ENCODE results near the gene RC3H2. TPM values are rescaled to one million over a fixed set of nuclear protein-coding genes. Genes with fewer than 3 reads are reported as not detected.
"Not testable (repeated sequence)": the region's sequence is repeated elsewhere in the genome, so short reads cannot be mapped to it uniquely, and the experiment has no call there.

Gene RC3H2
- polyA plus RNA-seq, 6 donors from 2014 or later: 26.5 to 39.1 (median 33.1) TPM

DNA sequence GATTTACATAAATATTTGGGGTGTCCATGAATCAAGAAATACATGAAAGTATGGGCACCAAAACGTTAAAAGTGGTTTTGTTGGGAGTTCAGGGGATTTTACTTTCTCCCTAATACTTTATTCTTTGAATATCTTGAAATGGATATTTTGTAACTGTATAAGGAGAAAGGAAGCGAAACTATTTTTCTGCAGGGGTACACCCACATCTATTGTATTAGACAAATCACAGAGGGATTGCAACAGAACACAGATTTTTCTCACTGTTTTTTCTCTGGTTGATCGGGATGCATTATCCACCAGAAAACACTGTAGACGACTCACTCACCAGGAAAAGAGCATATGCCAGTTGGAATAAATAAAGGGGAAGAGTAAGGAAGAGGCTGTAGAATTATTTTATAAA lies 34.4 kb upstream of the RC3H2 start:
- Mint-ChIP-seq H3K4me3 (peak overlapping the region in 3 of 8 donors; percentile 20 to 43 (median 36)), H3K36me3 (peaks cover 0 to 4% of the 10 kb centered on the region in 2 donors), H3K4me1 (peaks cover 19 to 39% (median 22%) of the 10 kb centered on the region in 3 donors), H3K27me3 (no peaks in the 10 kb centered on the region), H3K27ac (no peak overlapping the region), H3K9me3 (no peaks in the 10 kb centered on the region)
- DNase-seq: no peak
- no peak for ATAC-seq (ENCODE audit: low read depth in 2 of 2)

DNA sequence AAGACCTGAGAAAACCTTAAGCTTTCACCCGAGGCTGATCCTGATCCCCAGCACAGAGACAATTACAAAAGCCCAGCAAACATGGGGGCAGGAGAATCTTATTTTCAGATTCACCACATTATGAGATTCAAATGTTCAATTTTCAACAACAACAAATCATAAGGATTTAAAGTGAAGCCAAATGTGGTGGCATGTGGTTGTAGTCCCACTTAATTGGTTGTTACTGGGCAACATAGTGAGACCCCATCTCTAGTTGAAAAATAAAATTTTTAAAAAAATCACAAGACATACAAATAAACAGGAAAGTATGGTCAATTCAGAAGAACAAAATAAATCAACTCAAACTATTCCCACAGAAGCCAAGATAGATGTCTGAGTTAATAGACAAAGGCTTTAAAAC lies 31.7 kb upstream of the RC3H2 start:
- Mint-ChIP-seq H3K4me3 (no peak overlapping the region), H3K4me1 (peaks cover 26 to 33% (median 28%) of the 10 kb centered on the region in 3 donors), H3K27me3 (no peaks in the 10 kb centered on the region), H3K9me3 (no peaks in the 10 kb centered on the region), H3K36me3 (peaks cover 0 to 4% of the 10 kb centered on the region in 2 donors), H3K27ac (no peak overlapping the region)
- DNase-seq (no peak), ATAC-seq (ENCODE audit: low read depth in 2 of 2) (no peak)

DNA sequence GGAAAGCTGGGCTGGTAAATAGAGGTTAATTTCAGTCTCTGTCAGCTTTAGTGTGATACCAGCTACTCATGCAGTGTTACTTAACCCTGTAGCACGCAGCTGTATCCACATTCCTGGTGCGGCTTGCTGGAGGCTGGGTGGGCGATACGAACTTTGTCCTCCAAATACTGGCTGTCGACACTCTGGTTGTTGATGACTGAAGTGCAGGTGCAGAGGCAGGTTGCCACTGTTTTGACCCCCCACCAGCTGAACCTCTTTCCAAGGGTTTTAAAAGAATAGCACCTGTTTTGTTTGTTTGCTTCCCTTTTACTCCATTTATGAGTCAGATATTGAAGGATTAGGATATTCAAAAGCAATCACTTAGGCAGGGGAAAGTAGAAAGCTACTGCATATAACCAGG lies 31.3 kb upstream of the RC3H2 start:
- peaks cover 24 to 33% (median 25%) of the 10 kb centered on the region in 3 donors for H3K4me1 Mint-ChIP-seq

DNA sequence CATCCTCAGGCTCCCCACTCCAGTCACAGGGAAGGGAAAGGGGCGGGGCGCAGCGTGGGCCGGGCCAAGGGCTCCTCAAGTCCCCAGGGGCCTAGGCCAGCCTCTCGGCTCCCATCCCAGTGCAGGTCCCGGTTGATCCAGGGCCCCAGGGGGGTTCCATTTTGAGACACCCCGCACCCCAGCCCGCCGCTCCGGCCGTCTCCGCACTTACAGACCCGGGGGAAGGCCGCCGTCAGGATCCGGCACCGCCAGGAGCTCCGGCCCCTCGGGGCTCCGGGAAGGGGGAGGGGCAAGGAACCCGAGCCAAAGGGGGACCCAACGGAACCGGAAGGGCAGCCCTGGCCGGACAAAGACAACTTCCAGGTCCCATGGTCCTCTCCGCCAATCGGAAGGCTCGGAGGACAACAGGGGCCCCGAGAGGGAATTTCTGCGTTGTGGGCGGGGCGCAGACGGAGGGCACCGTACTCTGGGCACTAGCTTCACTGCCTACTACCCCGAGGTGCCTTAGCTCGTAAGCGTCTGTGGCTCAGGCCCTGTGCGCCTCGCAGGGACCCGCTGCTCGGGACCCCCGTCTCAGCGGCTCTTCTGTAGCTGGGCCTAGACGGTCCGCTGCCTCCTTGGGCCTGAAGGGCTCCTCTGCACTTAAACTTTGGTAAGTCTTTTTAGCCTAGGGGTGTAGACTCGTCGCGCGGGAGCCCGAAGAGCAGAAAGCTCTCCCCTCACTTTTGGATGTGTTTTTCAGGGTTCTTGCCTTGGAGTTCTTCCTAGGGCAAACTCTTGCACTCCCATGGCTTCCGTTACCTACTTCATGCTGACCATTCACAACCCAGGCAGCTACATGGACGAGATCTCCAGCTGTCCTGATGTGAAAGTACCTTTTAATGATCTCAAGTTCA lies 26.3 kb upstream of the RC3H2 start, which contains the start of gene ZBTB26:
Gene ZBTB26, minus strand, starts transcription at position 287 of the 896 bp plus-strand sequence. CDS start 11,578 bp downstream, outside the sequence.
- Mint-ChIP-seq H3K4me3 (peak within 1 kb of the TSS in 2 of 8 donors; percentile 97 to 98), H3K36me3 (no peaks in the 10 kb centered on the region), H3K27me3 (no peaks in the 10 kb centered on the region), H3K4me1 (peaks cover 13 to 22% (median 15%) of the 10 kb centered on the region in 3 donors), H3K9me3 (no peaks in the 10 kb centered on the region), H3K27ac (peak within 1 kb of the TSS in 4 of 6 donors; percentile 73 to 98 (median 92))
- ATAC-seq (ENCODE audit: low read depth in 2 of 2) (peak; percentile 98), DNase-seq (peak; percentile 86)

More for the DNA sequence above, 31.3 kb upstream of the RC3H2 start:
- Mint-ChIP-seq H3K27ac (no peak overlapping the region), H3K4me3 (peak overlapping the region in 1 of 8 donors; percentile 54), H3K27me3 (no peaks in the 10 kb centered on the region), H3K9me3 (no peaks in the 10 kb centered on the region), H3K36me3 (peaks cover 0 to 4% of the 10 kb centered on the region in 2 donors)
- DNase-seq (no peak), ATAC-seq (ENCODE audit: low read depth in 2 of 2) (no peak)

DNA sequence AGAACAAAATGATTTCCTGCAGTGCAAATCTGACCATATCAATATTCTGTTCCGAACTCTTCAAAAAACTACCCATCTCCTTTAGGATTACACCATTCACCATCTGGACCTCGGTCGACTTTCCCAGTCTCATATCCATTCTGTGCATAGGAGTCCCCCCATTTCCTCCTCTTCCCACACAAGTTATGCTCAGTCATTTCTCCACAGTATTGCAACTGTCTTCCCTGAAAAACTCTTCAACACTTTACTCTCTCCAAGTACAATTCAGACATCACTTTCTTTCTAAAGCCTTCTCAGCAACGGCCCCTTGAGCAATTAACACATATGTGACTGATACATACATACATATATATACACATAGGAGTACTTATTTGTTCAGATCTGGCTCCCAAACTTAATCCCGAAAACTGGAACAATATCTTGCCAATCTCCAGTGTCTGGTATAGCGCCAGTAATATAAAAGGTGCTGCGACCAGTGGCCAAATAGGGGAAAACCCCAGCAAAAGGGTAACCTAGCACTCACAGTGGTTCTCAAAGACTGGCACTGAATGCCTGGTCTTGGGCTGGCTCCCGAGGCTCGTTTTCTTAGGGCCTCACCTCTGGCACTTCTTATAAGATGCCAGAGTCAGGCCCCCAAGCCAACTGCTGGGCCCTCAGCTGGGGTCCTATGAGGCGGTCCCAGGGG lies 25.5 kb upstream of the RC3H2 start:
- H3K4me1 Mint-ChIP-seq: peaks cover 13 to 22% (median 15%) of the 10 kb centered on the region in 3 donors
- no peaks in the 10 kb centered on the region for H3K36me3 Mint-ChIP-seq
- no peak overlapping the region for H3K27ac Mint-ChIP-seq
- H3K27me3 Mint-ChIP-seq: no peaks in the 10 kb centered on the region
- DNase-seq (no peak), ATAC-seq (ENCODE audit: low read depth in 2 of 2) (peak; percentile 11)
- H3K9me3 Mint-ChIP-seq: no peaks in the 10 kb centered on the region
- H3K4me3 Mint-ChIP-seq: no peak overlapping the region

DNA sequence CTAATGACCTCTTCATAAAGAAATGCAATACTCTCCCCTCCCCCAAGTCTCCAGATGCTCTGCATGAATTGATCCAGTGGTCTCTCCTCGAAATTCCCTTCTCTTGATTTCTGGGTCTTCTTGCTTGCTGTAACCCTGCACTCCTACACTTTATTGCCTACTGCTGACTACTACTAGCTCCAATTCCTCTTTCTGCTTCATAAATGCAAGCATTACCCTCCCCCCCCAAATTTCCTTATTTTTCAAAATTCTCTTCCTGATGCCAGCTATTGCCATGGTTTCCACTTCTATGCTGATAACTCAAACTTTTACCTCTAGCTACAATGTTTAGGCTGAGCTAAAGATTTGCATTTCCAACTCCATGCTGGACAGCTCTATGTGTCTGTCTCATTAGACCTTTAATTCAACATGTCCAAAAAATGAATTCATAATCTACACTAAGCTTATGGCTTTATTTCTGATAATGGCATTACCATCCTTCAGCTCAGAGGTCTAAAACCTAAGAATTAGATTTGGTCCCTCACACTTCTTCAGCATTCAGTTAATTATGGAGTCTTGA lies 24.7 kb upstream of the RC3H2 start:
- no peak overlapping the region for H3K4me3 Mint-ChIP-seq
- no peaks in the 10 kb centered on the region for H3K27me3 Mint-ChIP-seq
- H3K27ac Mint-ChIP-seq: no peak overlapping the region
- H3K4me1 Mint-ChIP-seq: peaks cover 13 to 20% (median 15%) of the 10 kb centered on the region in 3 donors
- ATAC-seq (ENCODE audit: low read depth in 2 of 2) (no peak), DNase-seq (no peak)
- no peaks in the 10 kb centered on the region for H3K36me3 Mint-ChIP-seq
- H3K9me3 Mint-ChIP-seq: no peaks in the 10 kb centered on the region

DNA sequence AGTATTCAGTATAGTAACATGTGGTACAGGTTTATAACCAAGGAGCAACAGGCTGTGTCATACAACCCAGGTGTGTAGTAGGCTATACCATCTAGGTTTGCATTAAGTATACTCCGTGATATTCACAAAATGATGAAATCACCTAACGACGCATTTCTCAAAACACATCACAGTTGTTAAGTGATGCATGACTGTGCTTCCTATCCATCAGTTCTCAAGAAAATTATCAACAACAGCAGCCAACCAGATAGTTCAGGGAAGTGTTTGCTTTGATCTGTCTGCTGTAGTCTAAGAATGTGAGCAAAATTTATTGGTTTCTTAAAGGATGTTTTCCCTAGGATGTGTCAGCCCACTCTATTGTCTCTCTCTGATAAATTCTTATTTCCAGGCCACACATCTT lies 18.8 kb upstream of the RC3H2 start:
- DNase-seq (no peak), ATAC-seq (ENCODE audit: low read depth in 2 of 2) (peak; percentile 88 to 93)
- Mint-ChIP-seq H3K36me3 (peaks cover 5 to 7% of the 10 kb centered on the region in 2 donors), H3K4me1 (peaks cover 12 to 23% (median 14%) of the 10 kb centered on the region in 3 donors), H3K9me3 (no peaks in the 10 kb centered on the region), H3K4me3 (no peak overlapping the region), H3K27ac (peak overlapping the region in 4 of 6 donors; percentile 3 to 85 (median 38)), H3K27me3 (no peaks in the 10 kb centered on the region)

DNA sequence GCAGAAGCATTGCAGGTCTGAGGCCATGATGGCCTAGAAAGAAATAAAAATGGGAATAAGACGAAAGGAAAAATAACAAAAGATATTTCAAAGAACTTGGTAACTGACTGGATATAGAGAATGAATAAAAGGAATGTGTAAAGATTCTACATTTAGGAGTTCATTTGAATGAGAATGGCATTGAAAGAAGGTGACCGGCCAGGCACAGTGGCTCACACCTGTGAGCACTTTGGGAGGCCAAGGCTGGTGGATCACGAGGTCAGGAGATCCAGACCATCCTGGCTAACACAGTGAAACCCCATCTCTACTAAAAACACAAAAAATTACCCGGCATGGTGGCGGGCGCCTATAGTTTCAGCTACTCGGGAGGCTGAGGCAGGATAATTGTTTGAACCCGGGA lies 17.6 kb upstream of the RC3H2 start:
- Mint-ChIP-seq H3K27ac (peak overlapping the region in 4 of 6 donors; percentile 5 to 83 (median 76)), H3K36me3 (peaks cover 5 to 7% of the 10 kb centered on the region in 2 donors), H3K4me1 (peaks cover 12 to 23% (median 14%) of the 10 kb centered on the region in 3 donors), H3K9me3 (no peaks in the 10 kb centered on the region), H3K27me3 (no peaks in the 10 kb centered on the region), H3K4me3 (peak overlapping the region in 1 of 8 donors; percentile 16)
- ATAC-seq (ENCODE audit: low read depth in 2 of 2): no peak
- no peak for DNase-seq

DNA sequence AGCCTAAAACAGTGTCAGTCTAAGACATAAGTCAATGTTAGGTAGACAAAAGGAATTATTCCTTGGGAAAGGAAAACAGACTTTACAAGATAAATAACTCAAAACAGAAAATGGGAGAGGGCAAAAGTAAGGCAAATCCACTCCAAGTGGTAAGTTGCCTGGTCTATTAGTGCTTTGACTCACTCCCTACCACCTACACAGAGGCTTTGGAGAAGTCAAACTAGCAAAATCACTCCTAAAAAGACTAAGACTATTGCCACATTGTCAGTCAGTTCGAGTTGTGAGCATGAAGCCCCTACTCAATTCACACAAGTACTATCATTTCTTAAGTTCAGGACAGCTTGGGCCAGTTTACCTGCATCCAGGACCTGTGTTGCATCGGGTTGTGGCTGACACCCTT lies 13.2 kb upstream of the RC3H2 start:
- no peak for DNase-seq

DNA sequence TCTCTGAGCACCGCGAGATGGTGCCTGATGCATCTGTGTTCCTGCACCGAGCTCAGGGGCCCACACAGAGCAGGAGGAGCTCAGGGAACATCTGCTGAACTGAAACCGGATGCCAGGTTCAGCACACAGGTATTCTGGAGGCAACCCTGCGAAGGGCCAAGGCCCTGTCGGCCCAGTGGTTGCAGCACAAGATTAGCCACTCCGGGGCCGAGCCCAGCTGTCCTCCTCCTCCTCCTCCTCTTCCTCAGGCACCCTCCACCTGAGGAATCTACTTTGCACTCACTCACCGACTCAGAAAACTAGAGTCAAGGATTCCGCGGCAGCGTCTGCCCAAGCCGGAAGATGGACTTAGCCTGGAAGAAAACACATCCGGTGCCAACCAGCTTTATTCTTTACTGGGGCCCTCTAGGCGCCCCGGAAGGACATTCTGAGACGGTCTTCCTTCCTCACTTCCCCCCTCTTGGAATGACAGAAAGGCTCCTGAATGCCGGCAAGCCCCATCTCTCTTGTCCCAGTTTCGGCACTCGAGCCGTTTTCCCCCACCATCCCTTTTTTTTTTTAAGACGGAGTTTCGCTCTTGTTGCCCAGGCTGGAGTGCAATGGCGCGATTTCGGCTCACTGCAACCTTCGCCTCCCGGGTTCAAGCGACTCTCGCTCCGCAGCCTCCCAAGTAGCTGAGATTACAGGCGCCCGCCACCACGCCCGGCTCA lies 8.0 kb upstream of the RC3H2 start, which contains the start of gene ZBTB6:
Gene ZBTB6, minus strand, starts transcription at position 360 of the 710 bp plus-strand sequence. CDS start 1,251 bp downstream, outside the sequence.
- peaks cover 25 to 28% (median 26%) of the 10 kb centered on the region in 3 donors for H3K4me1 Mint-ChIP-seq
- peak; percentile 76 for DNase-seq
- peaks cover 0 to 3% (median 0%) of the 10 kb centered on the region in 7 donors for H3K9me3 Mint-ChIP-seq
- peaks cover 8 to 17% of the 10 kb centered on the region in 2 donors for H3K36me3 Mint-ChIP-seq
- H3K27ac Mint-ChIP-seq: peak within 1 kb of the TSS; percentile 93 to 98 (median 95)
- ATAC-seq (ENCODE audit: low read depth in 2 of 2): peak; percentile 96 to 98
- H3K27me3 Mint-ChIP-seq: no peaks in the 10 kb centered on the region
- H3K4me3 Mint-ChIP-seq: peak within 1 kb of the TSS; percentile 89 to 99 (median 96)

More for the DNA sequence above, 13.2 kb upstream of the RC3H2 start:
- no peak overlapping the region for H3K4me3 Mint-ChIP-seq
- H3K27me3 Mint-ChIP-seq: no peaks in the 10 kb centered on the region
- ATAC-seq (ENCODE audit: low read depth in 2 of 2): no peak
- no peaks in the 10 kb centered on the region for H3K9me3 Mint-ChIP-seq
- peaks cover 4 to 14% (median 11%) of the 10 kb centered on the region in 3 donors for H3K4me1 Mint-ChIP-seq
- no peak overlapping the region for H3K27ac Mint-ChIP-seq
- peaks cover 5 to 7% of the 10 kb centered on the region in 2 donors for H3K36me3 Mint-ChIP-seq

DNA sequence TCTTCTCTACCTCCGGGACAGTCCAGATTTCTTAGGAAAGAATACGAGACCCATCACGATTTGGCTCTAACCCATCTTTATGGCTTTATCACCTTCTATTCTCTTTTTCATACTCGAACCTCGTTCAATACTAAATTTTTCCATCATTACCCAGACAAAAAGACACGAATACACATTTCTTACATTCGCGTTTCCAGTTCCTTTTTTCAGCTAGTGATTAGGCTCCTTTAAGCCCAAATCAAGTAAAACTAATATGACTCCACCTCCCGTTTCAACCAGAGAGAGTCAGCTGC lies 7.5 kb upstream of the RC3H2 start:
- ATAC-seq (ENCODE audit: low read depth in 2 of 2): no peak

DNA sequence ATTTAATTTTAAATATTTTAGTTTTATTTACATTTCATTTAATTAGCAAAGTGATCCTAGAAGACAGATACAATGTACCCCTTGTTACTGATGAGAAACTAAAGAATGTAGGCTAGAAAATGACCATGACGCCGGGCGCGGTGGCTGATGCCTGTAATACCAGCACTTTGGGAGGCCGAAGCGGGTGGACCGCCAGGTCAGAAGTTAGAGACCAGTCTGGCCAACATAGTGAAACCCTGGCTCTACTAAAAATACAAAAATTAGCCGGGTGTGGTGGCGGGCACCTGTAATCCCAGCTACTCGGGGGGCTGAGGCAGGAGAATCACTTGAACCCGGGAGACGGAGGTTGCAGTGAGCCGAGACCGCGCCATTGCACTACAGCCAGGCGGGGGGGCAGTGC lies 963 bp upstream of the RC3H2 start:
- H3K36me3 Mint-ChIP-seq; ATAC-seq (ENCODE audit: low read depth in 2 of 2); H3K27ac Mint-ChIP-seq; H3K27me3 Mint-ChIP-seq; DNase-seq; H3K9me3 Mint-ChIP-seq: not testable (repeated sequence)
- Mint-ChIP-seq H3K4me3 (peak overlapping the region in 4 of 8 donors; percentile 28 to 95 (median 48)), H3K4me1 (peaks cover 20 to 38% (median 21%) of the 10 kb centered on the region in 3 donors)

More for the DNA sequence above, 7.5 kb upstream of the RC3H2 start:
- H3K4me3 Mint-ChIP-seq: peak overlapping the region; percentile 89 to 99 (median 96)
- peak overlapping the region; percentile 93 to 98 (median 95) for H3K27ac Mint-ChIP-seq
- H3K4me1 Mint-ChIP-seq: peaks cover 25 to 28% (median 26%) of the 10 kb centered on the region in 3 donors
- H3K9me3 Mint-ChIP-seq: peaks cover 0 to 3% (median 0%) of the 10 kb centered on the region in 7 donors
- H3K36me3 Mint-ChIP-seq: peaks cover 8 to 17% of the 10 kb centered on the region in 2 donors
- H3K27me3 Mint-ChIP-seq: no peaks in the 10 kb centered on the region
- no peak for DNase-seq
